ENCODE measurements around the gene LRIG3.

DNA sequence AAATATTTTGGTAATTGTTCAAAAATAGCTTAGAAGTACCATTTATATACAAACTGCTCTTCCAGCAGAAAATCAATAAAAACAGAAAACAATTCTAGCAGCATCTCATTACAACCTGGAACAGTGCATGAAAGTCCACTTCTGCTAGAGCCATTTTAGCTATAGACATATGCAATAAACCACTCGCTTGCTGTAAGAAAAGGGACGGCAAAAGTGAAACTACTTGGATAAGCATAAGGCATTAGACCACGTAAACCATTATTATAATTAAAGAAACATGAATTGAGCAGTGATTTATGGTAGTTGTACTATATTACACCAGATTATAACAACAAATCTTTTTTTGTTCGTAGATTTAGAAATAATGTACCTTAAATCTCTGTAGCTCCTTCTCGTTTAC, 48.7 kb downstream of the LRIG3 start:
- TF ChIP-seq ELF2 (CRISPR knock-in tag; IDR thresholded peaks at IDR 0.05) (no peak), EP300 (IDR thresholded peaks at IDR 0.05; ENCODE audit: low read length) (no peak), ZBTB40 (IDR thresholded peaks at IDR 0.05) (no peak), ZBTB40 (CRISPR knock-in tag; IDR thresholded peaks at IDR 0.05) (no peak), E2F5 (CRISPR knock-in tag; IDR thresholded peaks at IDR 0.05) (no peak), SP1 (CRISPR knock-in tag; IDR thresholded peaks at IDR 0.05) (no peak), ADNP (tag; IDR thresholded peaks at IDR 0.05) (no peak)

Measured in K562 (cell line).